ACC112 (cell line): ENCODE measurements around the gene LLCFC1.

Experiments
- H2AFZ ChIP-seq: fragments of 200-600 bp; sonication (generic); one replicate; pipeline ENCODE4 v1.6.0; 2017; ENCODE audit warnings: antibody characterized with exemption, low read length; ENCODE audit not compliant: unreplicated experiment
- H3K27ac ChIP-seq: fragments of 200-600 bp; sonication (generic); 2 replicates; pipeline ENCODE4 v1.5.1; 2014; ENCODE audit warnings: low read depth, mild to moderate bottlenecking, antibody characterized with exemption, low read length, moderate library complexity
- H3K27me3 ChIP-seq: fragments of 200-600 bp; sonication (generic); 2 replicates; pipeline ENCODE4 v1.6.1; 2014; ENCODE audit warnings: mild to moderate bottlenecking, antibody characterized with exemption, low read length, moderate library complexity, mixed read lengths; ENCODE audit not compliant: insufficient read depth
- H3K36me3 ChIP-seq: fragments of 200-600 bp; sonication (generic); 2 replicates; pipeline ENCODE4 v1.6.1; 2016; ENCODE audit warnings: mild to moderate bottlenecking, antibody characterized with exemption, low read length, moderate library complexity, mixed read lengths; ENCODE audit not compliant: insufficient read depth
- H3K4me1 ChIP-seq: fragments of 200-600 bp; sonication (generic); one replicate; pipeline ENCODE4 v1.6.1; 2016; ENCODE audit warnings: low read length, mixed read lengths; ENCODE audit not compliant: insufficient read depth, unreplicated experiment, control insufficient read depth
- H3K4me3 ChIP-seq: fragments of 200-600 bp; sonication (generic); 2 replicates; pipeline ENCODE4 v1.5.1; 2014; ENCODE audit warnings: mild to moderate bottlenecking, low read depth, low read length
- H3K79me2 ChIP-seq: fragments of 200-600 bp; sonication (generic); one replicate; pipeline ENCODE4 v1.6.0; 2016; ENCODE audit warnings: low read length; ENCODE audit not compliant: control insufficient read depth, unreplicated experiment, insufficient read depth

Gene LLCFC1

DNA sequence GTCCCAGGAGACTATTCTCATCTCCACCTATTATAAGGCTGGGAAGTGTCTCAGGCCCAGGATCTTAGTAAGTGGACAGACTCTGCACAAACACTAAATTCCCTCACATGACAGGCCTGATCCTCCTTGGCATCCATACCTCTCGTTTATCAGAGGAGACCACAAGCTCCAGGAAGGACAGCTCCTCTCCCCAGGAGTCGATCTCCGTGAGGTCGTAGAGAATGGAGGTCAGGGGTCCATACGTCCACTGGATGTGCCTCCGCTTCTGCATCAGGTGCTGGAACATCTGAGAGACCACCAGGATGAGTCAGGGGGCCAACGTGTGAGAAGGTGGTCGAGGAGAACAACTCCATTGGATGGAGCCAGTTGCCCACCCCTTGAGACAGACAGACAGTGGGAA lies 11.3 kb upstream of the LLCFC1 start:
- no peak overlapping the region for H3K4me3 ChIP-seq
- no peak overlapping the region for H2AFZ ChIP-seq
- H3K79me2 ChIP-seq = no peaks in the 10 kb centered on the region
- peaks cover 8% of the 10 kb centered on the region for H3K27me3 ChIP-seq
- H3K4me1 ChIP-seq = no peaks in the 10 kb centered on the region
- no peaks in the 10 kb centered on the region for H3K36me3 ChIP-seq
- no peak overlapping the region for H3K27ac ChIP-seq

DNA sequence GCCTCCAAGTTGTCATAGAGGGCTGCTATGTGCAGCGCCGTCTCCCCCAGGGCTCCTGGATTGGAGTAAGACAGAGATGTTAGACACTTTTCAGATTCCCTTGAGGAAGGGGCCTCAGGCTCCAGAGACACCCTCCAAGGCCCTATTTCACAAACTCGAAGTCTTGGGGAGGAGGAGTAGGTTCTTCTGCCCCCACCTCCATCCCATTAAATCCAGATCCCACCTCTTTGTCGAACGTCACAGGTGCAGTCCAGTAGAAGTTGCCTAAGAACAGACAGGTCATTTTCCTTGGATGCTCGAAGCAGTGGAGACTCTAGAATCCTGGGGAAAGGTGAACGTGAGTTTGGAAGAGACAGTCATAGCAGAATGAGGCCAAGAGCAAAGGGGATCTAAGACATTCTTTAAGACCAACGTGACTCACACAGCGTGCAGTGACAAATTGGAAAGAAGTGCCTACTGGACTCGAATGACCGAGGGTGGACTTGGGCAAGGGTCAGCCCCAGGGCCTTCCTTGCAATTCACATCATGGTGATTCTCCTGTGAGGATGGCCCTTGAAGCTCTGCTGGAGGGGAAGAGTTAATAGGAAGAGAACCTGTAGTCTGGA lies 9.1 kb upstream of the LLCFC1 start:
- Histone ChIP-seq H2AFZ (no peak overlapping the region), H3K27ac (no peak overlapping the region), H3K4me3 (no peak overlapping the region), H3K27me3 (peaks cover 11% of the 10 kb centered on the region), H3K4me1 (no peaks in the 10 kb centered on the region), H3K36me3 (no peaks in the 10 kb centered on the region), H3K79me2 (no peaks in the 10 kb centered on the region)

DNA sequence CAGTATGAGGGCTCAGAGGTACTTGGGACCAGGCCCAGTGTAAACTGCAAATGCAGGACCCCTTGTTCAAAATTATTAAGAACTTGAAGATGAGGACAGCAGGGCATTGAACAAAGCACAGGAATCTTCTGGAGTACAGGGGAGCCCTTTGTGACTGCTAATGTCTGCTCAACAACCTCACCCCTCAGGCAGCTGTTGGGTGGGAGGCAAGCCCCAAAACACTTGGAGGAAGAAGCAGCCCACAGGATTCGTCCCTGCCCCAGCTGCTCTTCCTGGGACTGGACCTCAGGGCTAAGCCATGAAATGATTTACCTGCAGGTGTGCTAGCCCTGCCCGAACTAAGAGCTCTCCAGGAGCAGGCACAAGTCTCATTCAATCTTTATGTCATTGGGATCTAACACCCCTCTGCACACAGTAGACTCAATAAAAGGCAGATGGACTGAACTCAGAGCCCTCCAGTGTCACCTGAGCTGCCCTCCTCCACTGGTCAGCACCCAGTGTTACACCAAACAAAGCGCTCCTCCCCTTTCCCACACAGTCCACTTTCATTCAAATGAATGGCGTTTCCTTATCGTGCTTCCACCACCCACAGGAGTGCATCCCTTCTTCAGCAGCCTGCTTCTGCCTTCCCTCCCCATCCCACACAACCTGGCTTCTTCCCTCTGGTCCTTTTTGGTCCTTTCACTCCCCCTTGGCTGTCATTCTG lies 6.7 kb upstream of the LLCFC1 start:
- no peaks in the 10 kb centered on the region for H3K79me2 ChIP-seq
- H3K4me3 ChIP-seq = no peak overlapping the region
- no peaks in the 10 kb centered on the region for H3K36me3 ChIP-seq
- 0 out of 2 replicates have a peak, but pooled peaks cover 4% of the 10 kb centered on the region for H3K27me3 ChIP-seq
- no peaks in the 10 kb centered on the region for H3K4me1 ChIP-seq
- no peak overlapping the region for H3K27ac ChIP-seq
- no peak overlapping the region for H2AFZ ChIP-seq

DNA sequence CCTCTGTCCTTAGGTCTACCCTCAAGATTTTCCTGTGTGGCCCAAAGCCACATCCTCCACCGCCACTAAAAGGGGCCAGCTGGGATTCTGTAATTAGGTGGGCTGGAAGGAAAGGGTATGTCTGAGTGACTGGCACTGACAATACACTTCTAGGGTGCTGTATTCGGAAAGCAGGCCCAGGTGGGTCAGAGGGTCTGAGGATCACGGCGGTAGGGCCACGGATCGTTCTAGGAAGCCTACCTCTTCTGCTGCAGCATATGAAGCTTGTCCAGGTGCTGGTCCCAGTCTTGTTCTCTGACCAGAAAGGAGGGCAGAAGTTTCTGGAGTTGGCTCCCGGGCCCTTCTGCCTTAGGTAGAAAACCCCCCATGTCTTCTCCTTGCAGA lies 6.2 kb upstream of the LLCFC1 start:
- Histone ChIP-seq H3K27ac (no peak overlapping the region), H3K27me3 (0 out of 2 replicates have a peak, but pooled peaks cover 4% of the 10 kb centered on the region), H3K36me3 (no peaks in the 10 kb centered on the region), H3K79me2 (no peaks in the 10 kb centered on the region), H3K4me3 (no peak overlapping the region), H3K4me1 (no peaks in the 10 kb centered on the region), H2AFZ (no peak overlapping the region)

DNA sequence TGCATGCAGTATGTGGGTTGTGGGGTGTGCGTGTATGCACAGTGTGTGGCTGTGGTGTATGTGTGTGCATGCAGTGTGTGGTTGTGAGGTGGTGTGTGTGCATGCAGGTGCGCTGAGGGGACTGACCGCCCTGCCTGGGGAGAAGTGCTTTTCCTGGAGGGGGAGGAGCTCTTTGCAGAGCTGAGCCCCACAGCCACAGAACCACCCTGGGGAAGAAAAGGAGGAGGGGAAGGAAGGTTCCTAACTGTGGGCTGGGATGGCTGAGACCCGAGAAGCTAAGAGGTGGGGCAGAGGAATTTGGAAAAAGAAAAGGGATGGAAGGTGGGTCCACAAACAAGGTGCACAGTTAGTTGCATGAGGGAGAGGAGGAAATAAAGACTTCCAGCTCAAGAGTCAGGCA lies 5.7 kb upstream of the LLCFC1 start, which contains the start of gene TRPV5:
TSS of gene TRPV5 (minus strand) at position 123 of the 400 bp plus-strand sequence. CDS start 287 bp downstream, outside the sequence.
- no peaks in the 10 kb centered on the region for H3K4me1 ChIP-seq
- H3K27me3 ChIP-seq = 0 out of 2 replicates have a peak, but pooled peaks cover 6% of the 10 kb centered on the region
- no peak within 1 kb of the TSS for H3K4me3 ChIP-seq
- H3K27ac ChIP-seq = no peak within 1 kb of the TSS
- H3K79me2 ChIP-seq = no peaks in the 10 kb centered on the region
- H2AFZ ChIP-seq = no peak within 1 kb of the TSS
- H3K36me3 ChIP-seq = no peaks in the 10 kb centered on the region

DNA sequence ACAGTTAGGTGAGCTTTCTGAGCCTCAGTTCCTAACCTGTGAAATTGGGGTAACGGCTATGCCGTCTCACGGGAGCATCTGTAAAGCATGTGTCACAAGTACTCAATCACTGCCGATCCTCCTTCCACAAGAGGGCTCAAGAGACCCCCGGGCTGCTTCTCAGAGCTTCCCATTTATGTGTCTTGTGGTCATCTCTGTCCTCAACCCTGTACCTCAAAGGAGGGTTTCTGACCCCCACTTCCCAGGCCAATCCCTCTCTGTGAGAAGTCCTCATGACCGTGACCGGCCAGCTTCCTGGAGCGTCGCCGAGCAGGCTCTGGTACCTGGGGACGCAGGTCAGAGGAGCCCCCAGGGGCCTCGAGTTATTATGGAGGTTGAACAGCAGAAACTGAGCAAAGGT lies 5.2 kb upstream of the LLCFC1 start:
- Histone ChIP-seq H3K27me3 (0 out of 2 replicates have a peak, but pooled peaks cover 6% of the 10 kb centered on the region), H3K79me2 (no peaks in the 10 kb centered on the region), H3K27ac (no peak overlapping the region), H3K36me3 (no peaks in the 10 kb centered on the region), H2AFZ (no peak overlapping the region), H3K4me1 (no peaks in the 10 kb centered on the region), H3K4me3 (no peak overlapping the region)

DNA sequence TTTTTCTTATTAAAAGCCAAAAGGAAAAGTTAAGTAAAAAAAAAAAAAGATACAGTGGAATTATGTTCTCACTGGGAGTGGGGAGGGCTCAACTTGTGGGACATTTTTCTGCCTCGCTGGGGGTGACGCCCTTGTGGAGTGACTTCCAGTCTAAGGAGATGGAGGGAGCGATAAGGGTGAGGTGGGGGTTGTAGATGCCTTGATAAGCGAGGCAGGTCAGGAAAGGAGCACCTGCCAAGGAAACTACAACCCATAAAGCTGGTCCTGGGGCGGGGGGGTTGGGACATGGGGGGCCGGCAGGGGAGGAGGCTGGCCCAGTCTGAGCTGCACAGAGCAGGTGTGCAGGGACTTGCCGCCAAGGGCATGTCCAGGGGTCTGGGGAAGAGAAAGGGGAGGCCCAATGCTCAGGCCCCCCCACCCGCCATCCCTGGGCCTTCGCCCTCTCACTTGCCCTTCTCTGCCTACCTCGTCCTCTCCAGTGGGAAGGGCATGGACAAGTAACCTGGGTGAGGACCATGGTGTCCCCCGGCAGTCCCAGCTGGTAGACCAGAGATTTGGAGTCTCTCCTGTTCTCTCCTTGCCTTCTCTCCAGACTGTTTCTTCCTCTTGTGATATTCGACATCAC lies 3.2 kb upstream of the LLCFC1 start:
- H3K27ac ChIP-seq = no peak overlapping the region

DNA sequence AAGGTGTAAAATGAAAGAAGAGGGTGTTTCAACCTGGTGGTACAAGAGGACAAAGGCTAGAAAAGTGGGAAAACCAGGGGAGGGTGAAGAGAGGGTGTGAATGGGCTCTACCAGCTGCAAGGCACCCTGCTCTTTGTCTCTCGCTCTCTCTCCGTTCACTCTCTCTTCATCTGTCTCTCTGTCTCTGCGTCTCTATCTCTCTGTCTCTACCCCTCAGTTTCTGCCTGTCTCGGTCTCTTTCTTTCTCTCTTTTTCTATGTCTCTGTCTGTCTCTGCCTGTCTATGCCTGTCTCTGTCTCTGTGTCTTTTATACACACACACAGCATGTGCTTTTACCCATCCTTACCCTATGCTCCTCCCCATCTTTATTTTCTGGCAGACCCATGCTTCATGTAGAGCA lies 673 bp upstream of the LLCFC1 start:
- Histone ChIP-seq H3K79me2 (no peaks in the 10 kb centered on the region), H3K4me3 (no peak overlapping the region), H3K27ac (no peak overlapping the region), H3K27me3 (peaks cover 22% of the 10 kb centered on the region), H3K36me3 (no peaks in the 10 kb centered on the region), H3K4me1 (no peaks in the 10 kb centered on the region), H2AFZ (no peak overlapping the region)

More for the DNA sequence above, 3.2 kb upstream of the LLCFC1 start:
- Histone ChIP-seq H3K27me3 (peaks cover 14% of the 10 kb centered on the region), H3K36me3 (no peaks in the 10 kb centered on the region), H3K4me3 (no peak overlapping the region), H3K4me1 (no peaks in the 10 kb centered on the region), H3K79me2 (no peaks in the 10 kb centered on the region), H2AFZ (no peak overlapping the region)

DNA sequence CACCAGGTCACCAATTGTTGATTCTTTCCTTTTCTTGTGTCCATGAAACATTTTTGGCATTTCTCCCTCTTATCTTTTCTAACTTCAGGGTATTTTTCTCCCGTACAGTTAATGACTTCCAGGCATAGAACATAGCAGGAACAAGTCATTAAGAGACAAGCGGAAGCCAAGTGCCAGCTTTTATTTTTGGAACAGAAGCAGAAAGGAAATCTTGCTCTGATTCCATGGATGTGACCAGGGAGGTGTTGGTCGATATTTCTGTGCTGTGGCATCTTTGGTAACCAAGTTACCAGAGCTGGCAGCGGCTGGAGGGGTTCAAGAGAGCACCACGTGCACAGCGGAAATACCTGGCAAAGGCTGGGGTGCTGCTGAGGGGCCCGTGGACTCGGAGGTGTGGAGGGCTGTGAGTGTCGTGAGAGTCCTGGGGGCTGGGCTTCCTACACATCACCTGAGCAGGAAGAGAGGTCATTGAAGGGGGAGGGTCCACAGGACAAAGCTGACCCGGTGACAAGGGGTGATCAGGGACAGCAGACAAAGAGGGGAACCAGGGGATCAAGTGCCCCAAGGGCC lies 1.8 kb downstream of the LLCFC1 start:
- peaks cover 18% of the 10 kb centered on the region for H3K27me3 ChIP-seq
- no peak overlapping the region for H3K27ac ChIP-seq
- no peaks in the 10 kb centered on the region for H3K79me2 ChIP-seq
- H2AFZ ChIP-seq = no peak overlapping the region
- H3K4me3 ChIP-seq = no peak overlapping the region
- no peaks in the 10 kb centered on the region for H3K36me3 ChIP-seq
- H3K4me1 ChIP-seq = no peaks in the 10 kb centered on the region

DNA sequence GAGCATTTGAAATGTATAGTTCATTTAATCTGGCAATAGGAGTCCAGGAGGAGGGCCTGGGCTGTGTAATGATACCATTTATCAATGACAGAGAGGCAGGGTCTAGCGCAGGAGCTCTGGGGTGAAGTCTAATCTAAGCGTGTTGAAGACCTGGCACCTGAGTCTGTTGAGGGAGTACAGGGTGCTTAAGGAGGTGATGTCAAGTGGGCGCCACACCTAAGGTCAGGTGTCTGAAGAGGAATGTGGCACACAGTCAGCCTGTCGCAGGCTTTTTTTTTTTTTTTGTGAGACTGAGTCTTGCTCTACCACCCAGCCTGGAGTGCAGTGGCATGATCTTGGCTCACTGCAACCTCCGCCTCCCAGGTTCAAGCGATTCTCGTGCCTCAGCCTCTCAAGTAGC lies 2.3 kb downstream of the LLCFC1 start:
- no peaks in the 10 kb centered on the region for H3K36me3 ChIP-seq
- H2AFZ ChIP-seq = no peak overlapping the region
- no peak overlapping the region for H3K4me3 ChIP-seq
- no peaks in the 10 kb centered on the region for H3K4me1 ChIP-seq
- peaks cover 18% of the 10 kb centered on the region for H3K27me3 ChIP-seq
- no peaks in the 10 kb centered on the region for H3K79me2 ChIP-seq
- no peak overlapping the region for H3K27ac ChIP-seq
